Neural progenitor cell (in vitro differentiated cells): ENCODE measurements around the gene DLEU7. TPM values are rescaled to one million over a fixed set of nuclear protein-coding genes. Genes with fewer than 3 reads are reported as not detected.

Experiments used
- DNase-seq: peaks from one replicate; pipeline ENCODE4 v3.0.0-alpha.2; 2016; ENCODE audit warnings: low spot score
- H2AFZ ChIP-seq: fragments of 200-600 bp; sonication (generic); replicated peaks from 2 replicates; pipeline ENCODE4 v1.6.1; 2016; ENCODE audit warnings: antibody characterized with exemption
- H3F3A ChIP-seq: fragments of 200-600 bp; sonication (generic); 2 replicates; pipeline ENCODE4 v1.6.1; 2016; ENCODE audit warnings: antibody characterized with exemption, low read depth
- H3K27ac ChIP-seq: fragments of 200-600 bp; sonication (generic); 2 replicates; pipeline ENCODE4 v1.5.1; 2016; ENCODE audit warnings: mild to moderate bottlenecking
- H3K27me3 ChIP-seq: fragments of 200-600 bp; sonication (generic); 2 replicates; pipeline ENCODE4 v1.6.1; 2016; ENCODE audit warnings: mild to moderate bottlenecking, moderate library complexity
- H3K36me3 ChIP-seq: fragments of 200-600 bp; sonication (generic); 2 replicates; pipeline ENCODE4 v1.5.1; 2016
- H3K4me1 ChIP-seq: fragments of 200-600 bp; sonication (generic); 2 replicates; pipeline ENCODE4 v1.6.1; 2016; ENCODE audit warnings: mixed run types
- H3K4me2 ChIP-seq: fragments of 200-600 bp; sonication (generic); 2 replicates; pipeline ENCODE4 v1.6.1; 2016
- H3K4me3 ChIP-seq: fragments of 200-600 bp; sonication (generic); 2 replicates; pipeline ENCODE4 v1.5.1; 2016
- H3K79me2 ChIP-seq: fragments of 200-600 bp; sonication (generic); 2 replicates; pipeline ENCODE4 v1.6.1; 2016; ENCODE audit warnings: low read depth
- H3K9ac ChIP-seq: fragments of 200-600 bp; sonication (generic); 2 replicates; pipeline ENCODE4 v1.6.1; 2016
- H3K9me3 ChIP-seq: fragments of 200-600 bp; sonication (generic); 2 replicates; pipeline ENCODE4 v1.5.1; 2016; ENCODE audit warnings: low read depth
- H4K20me1 ChIP-seq: fragments of 200-600 bp; sonication (generic); 2 replicates; pipeline ENCODE4 v1.6.1; 2016; ENCODE audit warnings: low read depth
- H3K27ac Mint-ChIP-seq: 3 replicates; pipeline ENCODE4 v1.8.0; 2021; ENCODE audit warnings: mixed read lengths
- H3K27me3 Mint-ChIP-seq: 2 replicates; pipeline ENCODE4 v1.8.0; 2022; ENCODE audit warnings: low read depth, mild to moderate bottlenecking, inconsistent platforms, moderate library complexity, mixed read lengths; ENCODE audit not compliant: insufficient read depth
- H3K36me3 Mint-ChIP-seq: 3 replicates; pipeline ENCODE4 v1.8.0; 2021; ENCODE audit warnings: mixed read lengths
- H3K4me1 Mint-ChIP-seq: 3 replicates; pipeline ENCODE4 v1.8.0; 2021; ENCODE audit warnings: mixed read lengths
- H3K4me3 Mint-ChIP-seq: 3 replicates; pipeline ENCODE4 v1.8.0; 2021; ENCODE audit warnings: mild to moderate bottlenecking, moderate library complexity, mixed read lengths
- H3K9me3 Mint-ChIP-seq: 3 replicates; pipeline ENCODE4 v1.8.0; 2020; ENCODE audit warnings: mixed read lengths
- CTCF ChIP-seq: fragments of 200-600 bp; sonication (generic); IDR thresholded peaks from 2 replicates; pipeline ENCODE4 v1.5.1; 2017; ENCODE audit warnings: antibody characterized with exemption, mild to moderate bottlenecking
- EZH2 ChIP-seq: fragments of 200-600 bp; sonication (generic); IDR thresholded peaks from 2 replicates; pipeline ENCODE4 v1.6.1; 2017; ENCODE audit warnings: antibody characterized with exemption, mild to moderate bottlenecking, moderate library complexity
- EZH2phosphoT487 ChIP-seq: fragments of 200-600 bp; sonication (generic); IDR thresholded peaks from 2 replicates; pipeline ENCODE4 v1.6.1; 2017; ENCODE audit warnings: antibody characterized with exemption
- small RNA-seq: library from RNA; depleted of rRNA; stranded (forward); fragments of <200 nt; gene quantifications from one replicate; pipeline ENCODE3, GENCODE V24; 2015
- total RNA-seq: library from RNA; depleted of rRNA; stranded (reverse); fragments of >200 nt; gene quantifications from 2 replicates; pipeline ENCODE4 v1.2.3, GENCODE V29; 2015; ENCODE audit warnings: low replicate concordance

DLEU7 gene
- total RNA-seq, 1 donor from 2014 or later: not detected

- no peaks in the 10 kb centered on the region for H3K4me1 Mint-ChIP-seq
- H2AFZ ChIP-seq: no peak overlapping the region
These were observed 63.9 kb downstream of the DLEU7 start for GRCh38 chr13:50779443-50780200.

More at GRCh38 chr13:50779443-50780200, 63.9 kb downstream of the DLEU7 start:
- Histone ChIP-seq H3K9ac (no peak overlapping the region), H3K36me3 (no peaks in the 10 kb centered on the region), H3K4me3 (no peak overlapping the region), H3K9me3 (no peaks in the 10 kb centered on the region), H4K20me1 (no peaks in the 10 kb centered on the region), H3K79me2 (no peaks in the 10 kb centered on the region), H3F3A (no peaks in the 10 kb centered on the region), H3K4me2 (no peak overlapping the region), H3K27me3 (no peaks in the 10 kb centered on the region), H3K27ac (no peak overlapping the region), H3K4me1 (no peaks in the 10 kb centered on the region)
- Mint-ChIP-seq H3K4me3 (no peak overlapping the region), H3K9me3 (peaks cover 11% of the 10 kb centered on the region), H3K27me3 (peaks cover 2% of the 10 kb centered on the region), H3K27ac (no peak overlapping the region), H3K36me3 (peaks cover 2% of the 10 kb centered on the region)
- DNase-seq: no peak
- TF ChIP-seq EZH2 (no peak), EZH2phosphoT487 (no peak), CTCF (no peak)

Small RNA genes lying within 50 kb of the gene (small RNA-seq; reads per million reads assigned to genes)
- gene RNA5SP28: 0.30 reads per million, percentile 25 among the genes with 10 or more reads in this experiment

Other genes starting within 250 kb of the DLEU7 start
- gene RNASEH2B, start 66.1 kb upstream of the DLEU7 start, total RNA-seq: 41.0 and 57.5 TPM in 2 replicates